NOMO-1 treated with dmso at 0.1 percent for 144 hours (cell line): Measurements from ENCODE around the gene PDLIM7.

Source experiments
- DNase-seq: peaks from one replicate; lab custom pipeline; 2025; ENCODE audit not compliant: unreplicated experiment; lab: John Stamatoyannopoulos, UW

The PDLIM7 gene

DNA sequence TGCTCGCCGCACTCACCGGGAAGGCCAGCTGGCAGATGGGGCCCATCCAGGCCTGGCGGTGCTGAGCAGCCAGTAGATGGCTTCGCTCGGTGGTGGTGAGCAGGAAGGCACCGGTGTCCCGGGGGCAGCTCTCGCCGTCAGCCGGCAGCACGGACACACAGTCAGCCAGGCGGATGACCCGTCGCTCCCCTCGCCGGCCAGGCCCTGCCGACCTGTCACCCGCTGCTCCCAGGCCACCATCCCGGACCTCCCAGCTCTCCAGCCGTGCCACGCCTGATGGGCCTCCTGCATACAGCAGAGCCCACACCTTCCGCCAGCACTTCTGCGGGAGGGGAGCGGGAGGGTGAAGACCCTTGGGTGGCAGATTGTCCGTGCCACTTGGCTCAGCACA, 10.8 kb upstream of the PDLIM7 start:
- DNase-seq: no peak

DNA sequence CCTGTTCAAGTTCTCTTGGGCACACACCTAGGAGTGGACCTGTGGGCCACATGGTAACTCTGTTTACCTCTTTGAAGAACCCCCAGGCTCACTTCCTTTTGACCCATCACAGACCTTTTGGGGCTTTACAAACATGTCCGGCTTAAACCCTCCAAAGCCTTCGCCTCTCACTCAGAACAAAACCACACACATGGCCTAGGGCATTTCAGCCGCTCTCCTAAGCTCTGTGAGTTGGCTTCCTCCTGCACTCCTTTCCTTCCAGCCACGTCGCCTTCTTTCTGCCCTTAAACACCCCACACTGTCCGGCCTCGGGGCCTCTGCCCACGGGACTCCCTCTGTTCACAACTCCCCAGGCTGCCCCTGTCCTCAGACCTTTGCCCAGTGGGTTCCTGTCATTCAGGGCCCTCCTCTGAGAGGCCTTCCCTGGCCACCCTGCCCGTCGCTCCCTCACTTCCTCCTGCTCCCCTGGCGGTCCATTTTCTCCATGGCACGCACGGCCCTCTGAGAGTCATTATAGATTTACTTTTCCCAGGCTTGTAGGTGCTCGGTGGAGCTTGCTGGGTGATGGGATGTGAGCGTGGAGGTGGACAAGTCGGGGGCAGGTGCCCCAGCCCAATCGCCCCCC, 10.3 kb upstream of the PDLIM7 start:
- DNase-seq: peak; percentile 40

GRCh38 chr5:177507165-177507564, 9.8 kb upstream of the PDLIM7 start:
- DNase-seq: peak; percentile 5

DNA sequence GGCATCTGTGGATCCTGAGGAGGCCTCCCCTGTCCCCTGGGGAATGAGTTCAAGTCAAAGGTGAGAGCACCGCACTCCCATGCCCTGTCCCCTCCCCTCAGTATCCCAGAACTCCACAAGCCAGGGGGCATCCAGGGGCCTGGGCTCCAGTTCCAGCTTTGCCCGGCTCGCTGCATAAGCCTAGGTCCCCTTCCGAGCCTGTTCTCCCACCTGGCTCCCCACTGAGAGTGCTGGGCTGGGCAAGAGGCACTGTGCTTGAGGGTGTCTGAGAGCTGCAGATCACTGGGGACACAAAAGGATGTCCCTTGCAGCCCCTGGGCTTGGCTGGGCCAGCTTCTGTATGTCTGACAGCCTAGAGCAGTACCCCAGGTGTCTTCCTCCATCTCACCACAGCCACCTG, 7.7 kb upstream of the PDLIM7 start:
- no peak for DNase-seq

DNA sequence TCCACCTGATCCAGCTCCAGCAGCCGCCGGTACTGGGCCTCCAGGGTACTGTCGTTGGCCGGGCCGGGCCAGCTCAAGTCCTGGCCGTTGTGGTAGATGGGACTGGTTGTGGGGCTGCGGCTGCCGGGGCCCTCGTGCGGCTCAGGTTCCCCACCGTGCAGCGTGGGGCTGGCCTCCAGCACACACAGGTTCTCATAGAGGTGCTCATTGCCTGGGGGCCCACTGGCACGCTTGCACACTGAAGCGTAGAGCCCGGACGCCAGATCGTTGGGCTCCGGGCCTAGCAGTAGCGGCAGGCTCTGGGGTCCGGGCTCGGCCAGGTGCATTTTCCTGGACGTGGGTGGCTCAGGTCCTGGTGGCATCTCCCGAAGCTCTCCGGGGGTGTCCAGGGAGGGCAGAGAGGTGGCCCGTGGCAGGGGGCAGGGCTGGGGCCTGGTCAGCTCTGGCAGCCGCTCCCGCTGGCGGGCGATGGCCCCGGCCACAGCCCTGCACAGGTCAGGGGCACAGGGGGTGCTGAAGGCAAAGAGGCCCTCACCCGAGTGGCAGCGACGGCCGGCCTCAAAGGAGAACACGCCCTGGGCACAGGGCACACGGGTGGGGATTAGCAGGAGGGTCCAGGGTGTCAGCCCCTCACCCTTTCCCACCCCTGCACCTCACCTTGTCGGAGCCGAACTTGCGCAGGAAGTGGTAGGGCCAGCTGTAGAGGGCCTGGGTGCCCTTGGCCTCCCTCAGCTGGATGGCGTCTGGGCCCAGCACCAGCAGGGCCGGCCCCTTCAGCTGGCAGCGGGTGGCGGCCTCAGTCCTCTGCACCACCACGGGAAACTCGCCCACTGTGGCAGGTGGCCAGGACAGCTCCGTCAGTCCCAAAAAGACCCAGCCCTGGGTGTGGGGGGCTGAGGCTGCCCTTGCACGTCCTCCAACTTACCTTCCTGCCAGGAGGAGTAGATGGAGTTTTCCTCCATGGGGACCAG, 7.0 kb upstream of the PDLIM7 start:
- DNase-seq: no peak

GRCh38 chr5:177503351-177504085, 6.1 kb upstream of the PDLIM7 start:
- no peak for DNase-seq

- DNase-seq: no peak
These were observed 5.5 kb upstream of the PDLIM7 start for GRCh38 chr5:177502886-177503285.

DNA sequence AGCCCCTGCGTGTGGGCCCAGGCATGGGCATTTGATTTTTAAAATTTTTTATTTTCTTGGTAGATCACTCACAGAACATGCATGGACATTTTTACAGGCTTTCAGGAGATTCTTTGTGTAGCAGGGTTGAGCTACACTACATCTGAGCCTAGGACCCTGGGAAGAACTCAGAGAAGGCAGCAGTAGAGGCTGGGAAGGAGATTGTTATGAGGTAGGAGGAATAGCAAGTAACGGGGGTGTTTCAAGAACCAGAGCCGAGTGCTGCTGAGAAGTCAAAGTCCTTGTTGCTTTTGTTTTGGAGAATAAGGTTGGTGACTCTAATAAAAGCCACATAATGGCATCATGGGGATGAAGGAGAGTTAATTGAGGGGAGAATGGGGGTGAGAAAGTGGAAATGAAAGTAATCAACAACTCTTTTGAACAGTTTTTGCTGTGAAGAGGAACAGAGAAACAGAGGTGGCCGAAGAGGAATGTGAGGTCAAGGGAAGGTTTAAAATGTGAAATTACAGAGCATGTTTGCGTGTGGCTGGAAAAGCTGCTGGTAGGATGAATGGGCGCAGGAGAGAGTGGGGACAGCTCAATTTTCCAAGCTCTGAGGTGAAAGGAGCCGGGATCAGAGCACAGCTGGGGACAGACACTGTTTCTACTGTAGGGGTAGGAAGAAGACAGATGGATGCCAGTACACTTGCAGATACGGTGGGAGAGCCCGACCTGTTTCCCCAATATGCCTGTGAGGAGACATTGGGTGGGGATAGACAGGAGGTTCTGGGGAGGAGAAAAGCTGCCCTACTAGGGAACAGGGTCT, 4.7 kb upstream of the PDLIM7 start:
- DNase-seq: peak; percentile 77

GRCh38 chr5:177500685-177501522, 3.5 kb upstream of the PDLIM7 start:
- DNase-seq: peak; percentile 36

DNA sequence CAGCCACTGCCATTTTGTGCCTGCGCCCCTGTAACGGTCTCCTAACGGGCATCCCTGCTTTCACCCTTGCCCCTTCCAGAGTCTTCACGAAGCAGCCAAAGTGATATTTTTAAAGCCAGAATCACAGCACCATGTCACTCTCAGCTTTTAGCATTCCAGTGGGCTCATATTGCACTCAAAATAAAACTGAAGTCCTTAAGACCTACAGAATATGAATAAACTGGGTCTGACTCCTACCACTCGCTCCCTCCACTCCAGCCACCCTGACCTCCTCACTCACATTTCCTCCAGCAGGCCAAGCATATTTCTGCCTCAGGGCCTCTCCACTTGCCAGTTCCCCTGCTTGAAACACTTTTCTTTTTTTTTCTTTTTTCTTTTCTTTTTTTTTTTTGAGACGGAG, 2.4 kb upstream of the PDLIM7 start:
- no peak for DNase-seq

DNA sequence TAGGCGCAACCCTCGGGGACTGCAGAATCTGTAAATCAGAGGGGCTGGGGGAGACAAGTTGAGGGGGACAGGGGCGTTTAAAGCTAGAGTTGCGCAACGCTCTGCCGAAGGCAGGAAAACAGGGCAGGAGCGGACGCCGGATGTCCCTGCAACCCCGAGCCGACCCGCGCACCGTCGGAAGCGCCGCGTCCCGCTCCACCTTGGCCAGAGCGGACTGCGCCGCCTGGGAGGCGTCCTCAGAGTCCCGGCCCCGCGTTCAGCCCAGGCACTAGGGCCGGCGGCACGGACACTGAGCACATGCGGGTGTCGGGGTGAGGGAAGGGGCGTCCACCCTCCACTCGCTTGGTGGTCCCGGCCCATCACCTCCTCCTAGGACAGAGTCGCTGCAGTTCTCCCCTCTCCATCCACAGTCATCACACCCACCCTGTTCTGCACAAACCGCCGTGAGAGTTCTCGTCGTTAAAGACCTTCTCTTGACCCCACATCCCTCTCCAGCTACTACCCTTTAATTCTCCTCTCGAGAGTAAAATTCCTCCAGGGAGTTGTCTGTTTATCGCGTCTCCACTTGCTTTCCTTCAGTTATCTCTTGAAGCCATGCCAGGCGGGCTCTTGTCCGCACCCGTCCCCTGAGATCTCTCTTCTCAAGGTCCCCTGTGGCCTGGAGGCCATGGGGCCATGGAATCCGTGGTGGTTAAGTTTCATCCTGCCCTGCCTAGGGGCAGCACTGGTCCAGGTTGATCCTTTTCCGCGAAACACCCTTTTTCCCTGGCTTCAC, 796 bp upstream of the PDLIM7 start:
- no peak for DNase-seq

DNA sequence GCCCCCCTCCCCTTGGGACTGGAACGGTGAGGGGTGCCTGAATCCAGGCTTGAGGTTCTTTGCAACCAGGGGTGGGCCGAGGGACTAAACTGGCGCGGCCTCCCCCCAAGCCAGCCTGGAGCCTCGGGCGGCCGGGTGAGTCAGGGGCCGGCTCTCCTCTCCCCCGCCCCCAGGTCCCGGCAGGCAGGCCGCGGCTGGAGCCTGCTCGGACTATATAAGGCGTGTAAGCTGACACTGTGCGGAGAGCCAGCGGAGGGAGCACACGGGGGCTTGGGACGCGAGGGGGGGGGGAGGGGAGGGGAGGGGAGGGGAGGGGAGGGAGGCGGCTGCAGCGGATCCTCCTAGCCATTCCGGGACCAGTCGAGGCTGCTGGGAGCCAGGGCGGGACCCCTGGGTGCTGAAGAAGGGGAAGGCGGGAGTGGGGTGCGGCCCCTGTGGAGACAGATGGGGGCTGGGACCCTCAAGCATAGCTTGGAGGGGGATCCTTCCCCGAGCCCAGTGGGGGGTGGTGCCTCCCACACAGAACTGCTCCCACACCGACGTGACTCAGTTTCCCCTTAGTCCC, 595 bp downstream of the PDLIM7 start:
- DNase-seq: no peak

GRCh38 chr5:177496070-177496726, 1.2 kb downstream of the PDLIM7 start:
- DNase-seq: no peak

GRCh38 chr5:177495243-177496060, 2.0 kb downstream of the PDLIM7 start:
- peak; percentile 18 for DNase-seq

DNA sequence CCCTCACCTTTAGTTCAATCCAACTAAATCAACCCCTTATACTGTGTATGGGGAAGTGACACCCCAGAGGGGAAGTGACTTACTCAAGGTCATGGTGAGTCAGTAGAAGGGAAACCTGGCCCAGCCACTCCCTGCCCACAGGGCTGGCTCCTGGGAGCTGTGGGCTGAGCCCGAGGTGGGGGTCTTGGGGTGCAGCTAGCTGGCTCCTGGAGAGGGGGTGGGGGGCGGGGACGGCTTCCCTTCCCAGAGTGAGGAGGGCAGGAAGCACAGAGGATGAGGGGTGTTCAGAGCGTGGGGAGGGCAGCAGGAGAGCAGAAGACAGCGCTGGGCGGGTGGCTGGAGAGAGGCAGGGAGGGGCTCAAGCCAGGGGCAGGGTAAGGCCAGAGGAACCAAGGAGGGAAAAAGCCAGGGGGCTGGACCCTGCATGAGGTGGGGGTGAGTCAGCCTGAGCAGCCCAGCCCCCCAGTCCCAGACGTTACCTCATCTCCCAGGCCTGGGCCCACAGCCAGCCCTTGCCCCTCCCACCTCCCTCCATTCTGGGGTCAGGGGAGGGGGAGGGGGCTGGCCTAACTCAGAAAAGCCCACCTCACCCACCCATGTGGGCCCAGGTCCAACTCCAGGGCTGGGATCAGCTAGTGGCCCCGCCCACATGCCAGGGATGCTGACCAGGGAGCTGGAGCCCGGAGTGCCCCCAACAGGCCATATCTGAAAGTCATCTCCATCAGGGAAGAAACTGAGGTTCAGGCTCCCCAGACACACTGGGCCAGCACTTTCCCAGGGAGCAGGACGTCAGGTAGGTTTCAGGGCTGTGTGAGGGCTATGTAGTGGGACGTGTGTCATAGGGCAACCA, 2.8 kb downstream of the PDLIM7 start:
- DNase-seq: peak; percentile 80

- no peak for DNase-seq
These were observed 3.5 kb downstream of the PDLIM7 start for GRCh38 chr5:177493795-177494345.
